DND-41 (cell line): Measurements from ENCODE around the gene FOXL1.

ENCODE experiments used
- EZH2 ChIP-seq: IDR thresholded peaks from 3 replicates; pipeline ENCODE4 v1.6.1; 2012; ENCODE audit warnings: borderline replicate concordance, low read depth, mild to moderate bottlenecking, moderate library complexity, low read length, inconsistent platforms; ENCODE audit not compliant: severe bottlenecking
- TF ChIP-seq, protein P1 (sequence below): IDR thresholded peaks from 2 replicates; pipeline ENCODE4 v1.5.1; 2012; ENCODE audit warnings: borderline replicate concordance, low read length, moderate library complexity, mild to moderate bottlenecking; ENCODE audit not compliant: poor library complexity, severe bottlenecking; ENCODE audit errors: extremely low read depth

GRCh38 chr16:86542756-86543750, 35.3 kb upstream of the FOXL1 start:
- TF ChIP-seq, protein P1, sequence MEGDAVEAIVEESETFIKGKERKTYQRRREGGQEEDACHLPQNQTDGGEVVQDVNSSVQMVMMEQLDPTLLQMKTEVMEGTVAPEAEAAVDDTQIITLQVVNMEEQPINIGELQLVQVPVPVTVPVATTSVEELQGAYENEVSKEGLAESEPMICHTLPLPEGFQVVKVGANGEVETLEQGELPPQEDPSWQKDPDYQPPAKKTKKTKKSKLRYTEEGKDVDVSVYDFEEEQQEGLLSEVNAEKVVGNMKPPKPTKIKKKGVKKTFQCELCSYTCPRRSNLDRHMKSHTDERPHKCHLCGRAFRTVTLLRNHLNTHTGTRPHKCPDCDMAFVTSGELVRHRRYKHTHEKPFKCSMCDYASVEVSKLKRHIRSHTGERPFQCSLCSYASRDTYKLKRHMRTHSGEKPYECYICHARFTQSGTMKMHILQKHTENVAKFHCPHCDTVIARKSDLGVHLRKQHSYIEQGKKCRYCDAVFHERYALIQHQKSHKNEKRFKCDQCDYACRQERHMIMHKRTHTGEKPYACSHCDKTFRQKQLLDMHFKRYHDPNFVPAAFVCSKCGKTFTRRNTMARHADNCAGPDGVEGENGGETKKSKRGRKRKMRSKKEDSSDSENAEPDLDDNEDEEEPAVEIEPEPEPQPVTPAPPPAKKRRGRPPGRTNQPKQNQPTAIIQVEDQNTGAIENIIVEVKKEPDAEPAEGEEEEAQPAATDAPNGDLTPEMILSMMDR: no peak
- TF ChIP-seq EZH2: no peak
